Endothelial cell of umbilical vein (primary cell): Measurements from ENCODE around the gene CUEDC1. TPM values are rescaled to one million over a fixed set of nuclear protein-coding genes. Genes with fewer than 3 reads are reported as not detected.

ENCODE experiments used
- BruUV-seq: library from RNA; stranded (reverse); fragments of 400-500 nt; replicated peaks from 2 replicates; lab custom pipeline; 2021; lab: Mats Ljungman, UMichigan
- CTCF ChIA-PET: fragments of 300-600, 350-600 bp; sonication (Branson Sonifier 250); formaldehyde crosslinking; loops from one replicate; lab custom pipeline; 2021; ENCODE audit warnings: antibody characterized with exemption, inconsistent platforms; lab: Charles Lee
- POLR2A ChIA-PET: fragments of 300-600, 350-600 bp; sonication (Branson Sonifier 250); formaldehyde crosslinking; loops from one replicate; lab custom pipeline; 2021; ENCODE audit warnings: antibody characterized with exemption, inconsistent platforms; lab: Charles Lee
- DNase-seq: peaks from one replicate; pipeline ENCODE4 v3.0.0-alpha.2; 2011; ENCODE audit warnings: low read depth, low spot score
- FAIRE-seq: peaks from 2 replicates; lab custom pipeline; 2011; peaks lifted over from hg19 to GRCh38; lab: Jason Lieb, UNC
- H2AFZ ChIP-seq: 2 replicates; pipeline ENCODE4 v1.6.0; 2012; ENCODE audit warnings: low read depth, low read length, control low read depth, inconsistent platforms
- H3K27ac ChIP-seq: 2 replicates; pipeline ENCODE4 v1.5.1; 2011; ENCODE audit warnings: low read depth, mild to moderate bottlenecking, control low read depth, low read length, moderate library complexity; ENCODE audit not compliant: insufficient read depth
- H3K27me3 ChIP-seq, 2 experiments: 2 replicates each; pipeline versions ENCODE4 v1.6.0 to v1.6.1; 2011; ENCODE audit warnings: low read length in 2 of 2, mixed read lengths in 1 of 2; ENCODE audit not compliant: control insufficient read depth in 2 of 2, insufficient read depth in 2 of 2
- H3K36me3 ChIP-seq, 2 experiments: 2 replicates in 1 of 2; 3 replicates in 1 of 2; pipeline ENCODE4 v1.5.1; 2011; ENCODE audit warnings: low read length in 2 of 2, mild to moderate bottlenecking in 1 of 2, moderate library complexity in 1 of 2; ENCODE audit not compliant: control insufficient read depth in 2 of 2, insufficient read depth in 2 of 2; ENCODE audit errors: extremely low read depth in 1 of 2
- H3K4me1 ChIP-seq: 3 replicates; pipeline ENCODE4 v1.5.1; 2011; ENCODE audit warnings: mild to moderate bottlenecking, low read length; ENCODE audit not compliant: control insufficient read depth, insufficient read depth; ENCODE audit errors: extremely low read depth
- H3K4me2 ChIP-seq: 2 replicates; pipeline ENCODE4 v1.6.1; 2011; ENCODE audit warnings: low read length, control low read depth, mixed read lengths; ENCODE audit not compliant: insufficient read depth
- H3K4me3 ChIP-seq, 3 experiments: fragments of 200-600 bp in 1 of 3; sonication (generic), shearing (Covaris generic) in 1 of 3; replicated peaks in 1 of 3; 2 replicates each; pipeline ENCODE4 v1.5.1; 2011 to 2016; ENCODE audit warnings: control low read depth in 3 of 3, low read length in 3 of 3, mild to moderate bottlenecking in 2 of 3, inconsistent platforms in 1 of 3, low read depth in 1 of 3, moderate library complexity in 1 of 3; ENCODE audit not compliant: insufficient read depth in 1 of 3
- H3K79me2 ChIP-seq: 2 replicates; pipeline ENCODE4 v1.6.0; 2012; ENCODE audit warnings: low read length, inconsistent platforms; ENCODE audit not compliant: control insufficient read depth, insufficient read depth
- H3K9ac ChIP-seq: replicated peaks from 2 replicates; pipeline ENCODE3; 2011; ENCODE audit warnings: low read length, control low read depth; ENCODE audit not compliant: insufficient read depth; ENCODE audit errors: extremely low read depth
- H3K9me1 ChIP-seq: replicated peaks from 3 replicates; pipeline ENCODE4 v1.6.0; 2011; ENCODE audit warnings: mild to moderate bottlenecking, low read length; ENCODE audit not compliant: control insufficient read depth, insufficient read depth; ENCODE audit errors: extremely low read depth
- H3K9me3 ChIP-seq: replicated peaks from 2 replicates; pipeline ENCODE4 v1.5.1; 2012; ENCODE audit warnings: low read length, inconsistent platforms; ENCODE audit not compliant: control insufficient read depth, insufficient read depth
- H4K20me1 ChIP-seq: replicated peaks from 2 replicates; pipeline ENCODE3; 2011; ENCODE audit warnings: mild to moderate bottlenecking, low read length; ENCODE audit not compliant: control insufficient read depth, insufficient read depth; ENCODE audit errors: extremely low read depth
- EZH2 ChIP-seq: IDR thresholded peaks from 2 replicates; pipeline ENCODE4 v1.6.1; 2012; ENCODE audit warnings: borderline replicate concordance, low read depth, mild to moderate bottlenecking, moderate library complexity, low read length, inconsistent platforms; ENCODE audit not compliant: severe bottlenecking
- FOS ChIP-seq: IDR thresholded peaks from 2 replicates; pipeline ENCODE4 v1.6.1; 2011; ENCODE audit warnings: mild to moderate bottlenecking, low read length, moderate library complexity, borderline replicate concordance; ENCODE audit not compliant: insufficient read depth
- GATA2 ChIP-seq: IDR thresholded peaks from 2 replicates; pipeline ENCODE4 v1.7.0; 2011; ENCODE audit warnings: low read depth, mild to moderate bottlenecking, moderate library complexity, mixed read lengths, low read length; ENCODE audit not compliant: insufficient read length, insufficient read depth
- JUN ChIP-seq: IDR thresholded peaks from 2 replicates; pipeline ENCODE4 v1.6.1; 2011; ENCODE audit warnings: borderline replicate concordance, low read depth; ENCODE audit not compliant: insufficient read length, insufficient read depth
- MYC ChIP-seq: IDR thresholded peaks from one replicate; pipeline ENCODE4 v1.6.1; 2011; ENCODE audit warnings: mild to moderate bottlenecking, low read depth, low read length
- POLR2A ChIP-seq: IDR thresholded peaks from 2 replicates; pipeline ENCODE4 v1.6.1; 2012; ENCODE audit warnings: low read depth, mild to moderate bottlenecking, control low read depth, low read length
- POLR2AphosphoS5 ChIP-seq: IDR thresholded peaks from 2 replicates; pipeline ENCODE4 v1.6.1; 2012; ENCODE audit warnings: low read depth, mild to moderate bottlenecking, control low read depth, low read length, moderate library complexity; ENCODE audit not compliant: insufficient read depth
- dilution Hi-C: fragments of 300-500 bp; cut with MboI; formaldehyde crosslinking; loops from one replicate; pipeline ENCODE4 v1.15.0; 2019; ENCODE audit warnings: low sequenced_read_pairs; ENCODE audit not compliant: extremely low pct_ligation_motif_present
- intact Hi-C: fragments of 100-400 bp; cut with micrococcal nuclease; formaldehyde crosslinking; loops from one replicate; pipeline ENCODE4 v1.10.0; 2022
- polyA plus RNA-seq, 4 experiments: library from polyadenylated mRNA; depleted of rRNA in 3 of 4; stranded (reverse) in 3 of 4; unstranded in 1 of 4; fragments of >200 nt; gene quantifications; 2 replicates each; pipeline versions ENCODE4 v1.2.1 to v1.2.3, GENCODE V29; 2011 to 2012; ENCODE audit warnings: missing spikeins in 1 of 4
- total RNA-seq: library from RNA; stranded (reverse); gene quantifications from 2 replicates; pipeline ENCODE4 v1.2.3, GENCODE V29; 2021
- TF ChIP-seq, protein P1 (sequence below), 2 donors: IDR thresholded peaks; 1 replicate in 1 of 2; 2 replicates in 1 of 2; pipeline ENCODE4 v1.5.1; 2011; ENCODE audit warnings: low read length in 2 of 2, mild to moderate bottlenecking in 2 of 2, moderate library complexity in 2 of 2, control low read depth in 1 of 2, inconsistent platforms in 1 of 2, low read depth in 1 of 2; ENCODE audit not compliant: insufficient read depth in 1 of 2; ENCODE audit errors: extremely low read depth in 1 of 2

Gene CUEDC1
- total and polyA plus RNA-seq, 2 donors (not counting 3 experiments of a cell fraction or from before 2014, with no cell fraction given) = 15.8 to 27.7 TPM

DNA sequence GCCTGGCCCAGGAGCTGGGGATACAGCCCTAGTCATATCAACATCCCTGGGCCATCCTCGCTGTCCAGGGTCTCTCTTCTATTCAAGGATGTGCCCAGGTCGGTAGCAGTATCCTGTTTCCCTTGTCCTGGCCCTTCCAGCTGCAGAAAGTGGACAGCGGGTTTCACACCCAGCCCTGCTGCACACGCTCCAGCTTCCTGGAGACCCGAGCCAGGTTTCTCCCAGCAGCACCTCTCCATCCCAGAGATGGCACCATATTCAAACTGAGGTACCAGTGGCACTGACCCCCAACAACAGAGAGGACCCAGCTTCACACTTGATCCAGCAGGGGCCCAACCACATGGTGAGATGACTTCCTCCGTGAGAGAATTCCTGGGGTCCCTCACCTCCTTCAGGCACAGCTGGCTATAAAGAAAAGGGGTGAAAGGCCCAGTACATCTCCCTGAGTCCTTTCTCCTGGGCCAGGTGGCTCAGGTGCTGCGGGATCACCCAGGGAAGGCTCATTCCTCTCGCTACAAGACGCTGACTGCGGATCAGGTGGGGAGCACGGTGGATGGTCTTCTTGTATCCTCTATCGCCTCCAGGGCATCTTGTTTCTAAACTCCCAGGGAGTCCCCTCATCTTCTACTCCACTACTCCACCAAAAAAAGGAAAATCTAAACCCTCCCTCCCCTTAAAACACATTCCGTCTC is 1.4 kb downstream of the CUEDC1 start:
- Histone ChIP-seq H3K79me2 (peaks cover 8% of the 10 kb centered on the region), H4K20me1 (no peaks in the 10 kb centered on the region), H3K27me3 (peaks cover 2 to 6% of the 10 kb centered on the region in 2 experiments), H3K9me1 (no peaks in the 10 kb centered on the region), H3K4me3 (peak overlapping the region in 2 of 3 experiments; percentile 57 to 88), H3K9ac (peak overlapping the region; percentile 68), H3K4me1 (peaks cover 40% of the 10 kb centered on the region), H2AFZ (no peak overlapping the region), H3K9me3 (no peaks in the 10 kb centered on the region), H3K27ac (no peak overlapping the region), H3K36me3 (no peaks in the 10 kb centered on the region), H3K4me2 (peak overlapping the region; percentile 65)
- POLR2A ChIA-PET = interaction anchor here (0.9 to 1.1 kb wide), 3 partner anchors 18 to 79 kb away, joined by 3 to 4 read pairs (median 4); no protein-coding TSS in a partner anchor
- no peak for DNase-seq
- FAIRE-seq = no peak
- intact Hi-C loops (loop anchor here (1.0 kb wide), 2 partner anchors 31 to 79 kb away; no protein-coding TSS in a partner anchor), dilution Hi-C loops (no loop called here)
- TF ChIP-seq POLR2AphosphoS5 (no peak), EZH2 (no peak), FOS (no peak), POLR2A (no peak), JUN (no peak), MYC (no peak), GATA2 (no peak)
- TF ChIP-seq, protein P1, sequence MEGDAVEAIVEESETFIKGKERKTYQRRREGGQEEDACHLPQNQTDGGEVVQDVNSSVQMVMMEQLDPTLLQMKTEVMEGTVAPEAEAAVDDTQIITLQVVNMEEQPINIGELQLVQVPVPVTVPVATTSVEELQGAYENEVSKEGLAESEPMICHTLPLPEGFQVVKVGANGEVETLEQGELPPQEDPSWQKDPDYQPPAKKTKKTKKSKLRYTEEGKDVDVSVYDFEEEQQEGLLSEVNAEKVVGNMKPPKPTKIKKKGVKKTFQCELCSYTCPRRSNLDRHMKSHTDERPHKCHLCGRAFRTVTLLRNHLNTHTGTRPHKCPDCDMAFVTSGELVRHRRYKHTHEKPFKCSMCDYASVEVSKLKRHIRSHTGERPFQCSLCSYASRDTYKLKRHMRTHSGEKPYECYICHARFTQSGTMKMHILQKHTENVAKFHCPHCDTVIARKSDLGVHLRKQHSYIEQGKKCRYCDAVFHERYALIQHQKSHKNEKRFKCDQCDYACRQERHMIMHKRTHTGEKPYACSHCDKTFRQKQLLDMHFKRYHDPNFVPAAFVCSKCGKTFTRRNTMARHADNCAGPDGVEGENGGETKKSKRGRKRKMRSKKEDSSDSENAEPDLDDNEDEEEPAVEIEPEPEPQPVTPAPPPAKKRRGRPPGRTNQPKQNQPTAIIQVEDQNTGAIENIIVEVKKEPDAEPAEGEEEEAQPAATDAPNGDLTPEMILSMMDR (IDR thresholded peaks at IDR 0.05; ENCODE audit: extremely low read depth in 1 of 2, insufficient read depth in 1 of 2, low read depth in 1 of 2, low read length in 2 of 2) = no peak
- CTCF ChIA-PET = interaction anchor here (0.9 to 5.3 kb wide), 16 partner anchors 12 to 94 kb away, joined by 3 to 45 read pairs (median 10); no protein-coding TSS in a partner anchor
- TSS peak; percentile 23 for BruUV-seq
